HT1080 (cell line): ENCODE results near the gene DBF4. TPM values are rescaled to one million over a fixed set of nuclear protein-coding genes. Genes with fewer than 3 reads are reported as not detected.
A peak's percentile ranks its signal among the peaks of the same experiment; 100 is the strongest.
"Not testable (repeated sequence)": the region's sequence is repeated elsewhere in the genome, so short reads cannot be mapped to it uniquely, and the experiment has no call there.

Experiments
- DNase-seq: peaks from one replicate; pipeline ENCODE4 v3.0.0-alpha.2; 2015; ENCODE audit warnings: low read depth
- polyA plus RNA-seq, 2 experiments: library from polyadenylated mRNA; depleted of rRNA; stranded (reverse); fragments of >200 nt; gene quantifications; 2 replicates each; pipeline ENCODE4 v1.2.3, GENCODE V29; 2015
- total RNA-seq: library from RNA; depleted of rRNA; stranded (reverse); fragments of >200 nt; shearing (Covaris generic); gene quantifications from 2 replicates; pipeline ENCODE4 v1.2.3, GENCODE V29; 2014; rRNA removed

DBF4 gene
- 71.2 and 80.1 TPM in 2 replicates for total RNA-seq
- 36.6 and 46.8 TPM in 2 replicates for polyA plus RNA-seq (2015; cell fraction: cytosol; rRNA removed)
- 31.6 and 33.1 TPM in 2 replicates for polyA plus RNA-seq (2015; cell fraction: nucleus; rRNA removed)

- DNase-seq, result peak; percentile 96
These were observed at the start of gene DBF4, which contains the start of gene SLC25A40 for GRCh38 chr7:87876040-87876868. Gene DBF4, plus strand, starts transcription at chr7:87876493. Its CDS starts 240 bp downstream, at chr7:87876733. Gene SLC25A40, minus strand, starts transcription at chr7:87876360. Its CDS starts 17,633 bp downstream, at chr7:87858727.

GRCh38 chr7:87828383-87828782, 47.9 kb upstream of the DBF4 start:
- DNase-seq, result not testable (repeated sequence)

GRCh38 chr7:87831097-87831496, 45.2 kb upstream of the DBF4 start:
- DNase-seq, result no peak

GRCh38 chr7:87833130-87833529, 43.2 kb upstream of the DBF4 start:
- DNase-seq, result no peak

- no peak for DNase-seq
These were observed 38.7 kb upstream of the DBF4 start for GRCh38 chr7:87837597-87837996.

GRCh38 chr7:87850836-87851593, 25.3 kb upstream of the DBF4 start:
- no peak for DNase-seq

GRCh38 chr7:87852306-87852705, 24.0 kb upstream of the DBF4 start:
- DNase-seq, result no peak

GRCh38 chr7:87853237-87853864, 22.9 kb upstream of the DBF4 start:
- DNase-seq, result no peak

- DNase-seq, result no peak
These were observed 17.7 kb upstream of the DBF4 start for GRCh38 chr7:87858417-87859100.

GRCh38 chr7:87866089-87866488, 10.2 kb upstream of the DBF4 start:
- DNase-seq, result no peak

- DNase-seq, result not testable (repeated sequence)
These were observed 9.8 kb upstream of the DBF4 start for GRCh38 chr7:87866533-87866932.

GRCh38 chr7:87870471-87870870, 5.8 kb upstream of the DBF4 start:
- DNase-seq, result no peak

- no peak for DNase-seq
These were observed 3.9 kb upstream of the DBF4 start for GRCh38 chr7:87872346-87872745.

- not testable (repeated sequence) for DNase-seq
These were observed 3.0 kb upstream of the DBF4 start for GRCh38 chr7:87873328-87873727.

- no peak for DNase-seq
These were observed 2.2 kb upstream of the DBF4 start for GRCh38 chr7:87874066-87874465.

- DNase-seq, result no peak
These were observed 898 bp upstream of the DBF4 start for GRCh38 chr7:87875151-87876039.

- DNase-seq, result no peak
These were observed 559 bp downstream of the DBF4 start for GRCh38 chr7:87876869-87877234.

- DNase-seq, result no peak
These were observed 1.2 kb downstream of the DBF4 start for GRCh38 chr7:87877366-87878040.

GRCh38 chr7:87878208-87878735, 2.0 kb downstream of the DBF4 start:
- no peak for DNase-seq
